ENCODE data around the gene GNAI2. TPM values are rescaled to one million over a fixed set of nuclear protein-coding genes. Genes with fewer than 3 reads are reported as not detected.

Gene GNAI2
- total RNA-seq, 1 experiment from 2014 or later = 185 TPM

GRCh38 chr3:50251220-50251619 is 15.2 kb downstream of the GNAI2 start (continued):
- TF ChIP-seq E2F1 (CRISPR knock-in tag; IDR thresholded peaks at IDR 0.05) (no peak), TP53 (CRISPR knock-in tag; IDR thresholded peaks at IDR 0.05) (no peak), MYBL2 (CRISPR knock-in tag; IDR thresholded peaks at IDR 0.05) (no peak), FOXJ3 (CRISPR knock-in tag; IDR thresholded peaks at IDR 0.05; ENCODE audit: borderline replicate concordance) (no peak)

- ATAC-seq (0 out of 2 replicates have a peak, but pooled peaks have one; percentile 14), DNase-seq (ENCODE audit: low spot score) (no peak)
- no peaks in the 10 kb centered on the region for H3K9me3 Mint-ChIP-seq
- ChIA-PET POLR2A (no interaction called here), CTCF (interaction anchor here (0.6 to 7.6 kb wide), 6 partner anchors 6 to 67 kb away, joined by 3 to 151 read pairs (median 6); no protein-coding TSS in a partner anchor)
- TF ChIP-seq ZNF512 (CRISPR knock-in tag; IDR thresholded peaks at IDR 0.05; ENCODE audit: borderline replicate concordance) (no peak), NFE2L1 (CRISPR knock-in tag; IDR thresholded peaks at IDR 0.05) (no peak), FOXP4 (CRISPR knock-in tag; IDR thresholded peaks at IDR 0.05) (no peak), ELF4 (CRISPR knock-in tag; IDR thresholded peaks at IDR 0.05; ENCODE audit: low read depth) (no peak), JAZF1 (CRISPR knock-in tag; IDR thresholded peaks at IDR 0.05) (no peak), NR3C1 (CRISPR knock-in tag; conservative IDR thresholded peaks at IDR 0.05; ENCODE audit: low read depth) (no peak), EMX1 (CRISPR knock-in tag; IDR thresholded peaks at IDR 0.05) (no peak), IRF1 (CRISPR knock-in tag; IDR thresholded peaks at IDR 0.05) (no peak)
- no peaks in the 10 kb centered on the region for H3K27me3 Mint-ChIP-seq (ENCODE audit: low read depth)
- H3K4me1 Mint-ChIP-seq = peaks cover 20% of the 10 kb centered on the region
- peaks cover 28% of the 10 kb centered on the region for H3K36me3 Mint-ChIP-seq
- H3K27ac Mint-ChIP-seq = peak overlapping the region; percentile 84
- no peak overlapping the region for H3K4me3 Mint-ChIP-seq
These were observed 18.7 kb downstream of the GNAI2 start for GRCh38 chr3:50254577-50255250.

- Mint-ChIP-seq H3K4me3 (no peak overlapping the region), H3K27me3 (ENCODE audit: low read depth) (no peaks in the 10 kb centered on the region), H3K4me1 (peaks cover 21% of the 10 kb centered on the region), H3K27ac (no peak overlapping the region), H3K36me3 (peaks cover 28% of the 10 kb centered on the region), H3K9me3 (no peaks in the 10 kb centered on the region)
- ChIA-PET CTCF (interaction anchor here (0.6 to 7.6 kb wide), 6 partner anchors 6 to 60 kb away, joined by 3 to 151 read pairs (median 7); no protein-coding TSS in a partner anchor), POLR2A (no interaction called here)
- ATAC-seq (no peak), DNase-seq (ENCODE audit: low spot score) (no peak)
- TF ChIP-seq ZNF281 (CRISPR knock-in tag; IDR thresholded peaks at IDR 0.05) (no peak), FOXP4 (CRISPR knock-in tag; IDR thresholded peaks at IDR 0.05) (no peak), OVOL2 (CRISPR knock-in tag; IDR thresholded peaks at IDR 0.05; ENCODE audit: borderline replicate concordance) (no peak), ZNF532 (CRISPR knock-in tag; IDR thresholded peaks at IDR 0.05; ENCODE audit: borderline replicate concordance) (no peak), USF2 (CRISPR knock-in tag; IDR thresholded peaks at IDR 0.05) (no peak)
These were observed 19.2 kb downstream of the GNAI2 start for GRCh38 chr3:50255251-50255615.

All from WTC11 (cell line).